ENCODE data around the gene HAS3. TPM values are rescaled to one million over a fixed set of nuclear protein-coding genes. Genes with fewer than 3 reads are reported as not detected.
"Not testable (repeated sequence)": the region's sequence is repeated elsewhere in the genome, so short reads cannot be mapped to it uniquely, and the experiment has no call there.

The HAS3 gene
- total and polyA plus RNA-seq, 2 donors from 2014 or later, result 0.34 to 2.1 TPM

GRCh38 chr16:69133373-69133954, 28.0 kb downstream of the HAS3 start:
- Histone ChIP-seq H3K4me1 (ENCODE audit: control insufficient read depth in 2 of 3, insufficient read depth in 2 of 3, low read depth in 1 of 3, low read length in 3 of 3) (peaks cover 3 to 13% (median 10%) of the 10 kb centered on the region in 3 donors), H3K9ac (ENCODE audit: low read length in 3 of 3) (peak overlapping the region in 2 of 3 donors; percentile 69 to 79), H3K36me3 (ENCODE audit: control insufficient read depth in 2 of 3, insufficient read depth in 3 of 3, low read length in 3 of 3) (peaks cover 0 to 12% (median 4%) of the 10 kb centered on the region in 3 donors), H3K9me3 (ENCODE audit: control insufficient read depth in 2 of 3, insufficient read depth in 1 of 3, low read length in 3 of 3) (no peaks in the 10 kb centered on the region), H3K27ac (ENCODE audit: low read depth in 2 of 2, low read length in 2 of 2) (no peak overlapping the region), H3K4me3 (ENCODE audit: low read length in 3 of 3) (peak overlapping the region; percentile 80 to 87 (median 82)), H3K27me3 (ENCODE audit: control insufficient read depth, insufficient read depth, low read length) (no peaks in the 10 kb centered on the region)
- TF ChIP-seq CTCF (IDR thresholded peaks at IDR 0.05; ENCODE audit: borderline replicate concordance, extremely low read depth, insufficient read depth), result no peak
- no peak for FAIRE-seq
- intact Hi-C loops (cut with DNase I), result no loop called here
- DNase-seq, result no peak

- no peaks in the 10 kb centered on the region for H3K9me3 ChIP-seq (ENCODE audit: control insufficient read depth in 2 of 3, insufficient read depth in 1 of 3, low read length in 3 of 3)
- no peaks in the 10 kb centered on the region for H3K27me3 ChIP-seq (ENCODE audit: control insufficient read depth, insufficient read depth, low read length)
- no peak overlapping the region for H3K27ac ChIP-seq (ENCODE audit: low read depth in 2 of 2, low read length in 2 of 2)
- H3K4me3 ChIP-seq (ENCODE audit: low read length in 3 of 3), result no peak overlapping the region
- no peak for TF ChIP-seq CTCF (IDR thresholded peaks at IDR 0.05; ENCODE audit: borderline replicate concordance, extremely low read depth, insufficient read depth)
- FAIRE-seq (no peak), DNase-seq (no peak)
- intact Hi-C loops (cut with DNase I), result no loop called here
- H3K9ac ChIP-seq (ENCODE audit: low read length in 3 of 3), result no peak overlapping the region
- peaks cover 5 to 36% (median 16%) of the 10 kb centered on the region in 3 donors for H3K36me3 ChIP-seq (ENCODE audit: control insufficient read depth in 2 of 3, insufficient read depth in 3 of 3, low read length in 3 of 3)
- peaks cover 0 to 5% (median 0%) of the 10 kb centered on the region in 3 donors for H3K4me1 ChIP-seq (ENCODE audit: control insufficient read depth in 2 of 3, insufficient read depth in 2 of 3, low read depth in 1 of 3, low read length in 3 of 3)
These were observed 33.2 kb downstream of the HAS3 start for GRCh38 chr16:69138608-69139007.

DNA sequence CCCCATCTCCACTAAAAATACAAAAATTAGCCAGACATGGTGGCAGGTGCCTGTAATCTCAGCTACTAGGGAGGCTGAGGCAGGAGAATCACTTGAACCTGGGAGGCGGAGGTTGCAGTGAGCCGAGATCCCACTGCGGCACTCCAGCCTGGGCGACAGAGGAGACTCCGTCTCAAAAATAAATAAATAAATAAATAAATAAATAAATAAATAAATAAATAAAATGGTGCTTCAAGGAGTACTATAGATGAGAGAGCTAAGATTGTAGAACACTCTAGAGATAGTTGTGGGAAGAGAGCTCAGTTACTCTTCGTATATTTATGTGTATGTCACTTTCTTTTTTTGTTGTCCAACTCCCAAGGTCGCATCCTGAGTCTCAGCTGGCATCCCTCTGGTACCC, 34.0 kb downstream of the HAS3 start:
- H3K9me3 ChIP-seq (ENCODE audit: control insufficient read depth in 2 of 3, insufficient read depth in 1 of 3, low read length in 3 of 3); H3K27ac ChIP-seq (ENCODE audit: low read depth in 2 of 2, low read length in 2 of 2); H3K27me3 ChIP-seq (ENCODE audit: control insufficient read depth, insufficient read depth, low read length); DNase-seq; H3K4me3 ChIP-seq (ENCODE audit: low read length in 3 of 3); FAIRE-seq; intact Hi-C loops (cut with DNase I); H3K9ac ChIP-seq (ENCODE audit: low read length in 3 of 3); H3K4me1 ChIP-seq (ENCODE audit: control insufficient read depth in 2 of 3, insufficient read depth in 2 of 3, low read depth in 1 of 3, low read length in 3 of 3): not testable (repeated sequence)
- H3K36me3 ChIP-seq (ENCODE audit: control insufficient read depth in 2 of 3, insufficient read depth in 3 of 3, low read length in 3 of 3), result peaks cover 5 to 39% (median 16%) of the 10 kb centered on the region in 3 donors

DNA sequence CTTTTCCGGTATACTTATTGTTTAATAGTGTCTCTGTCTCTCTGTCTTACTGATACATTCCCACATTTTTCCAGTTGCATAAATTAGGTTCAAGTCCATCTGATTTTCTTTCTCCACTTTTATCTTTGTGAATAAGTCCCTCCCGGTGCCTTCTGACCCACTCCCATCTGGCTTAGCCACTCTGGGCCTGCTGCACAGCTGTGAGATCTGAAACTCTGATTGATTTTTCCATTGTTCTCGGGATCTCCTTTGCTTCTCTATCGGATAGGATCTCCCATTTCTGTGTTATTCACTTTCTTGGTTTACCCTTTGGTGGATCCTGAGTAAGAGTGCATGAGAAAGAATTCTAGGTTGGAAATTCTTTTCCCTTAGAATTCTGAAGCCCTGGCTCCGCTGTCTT, 35.6 kb downstream of the HAS3 start:
- Histone ChIP-seq H3K4me1 (ENCODE audit: control insufficient read depth in 2 of 3, insufficient read depth in 2 of 3, low read depth in 1 of 3, low read length in 3 of 3) (no peaks in the 10 kb centered on the region), H3K27me3 (ENCODE audit: control insufficient read depth, insufficient read depth, low read length) (no peaks in the 10 kb centered on the region), H3K9me3 (ENCODE audit: control insufficient read depth in 2 of 3, insufficient read depth in 1 of 3, low read length in 3 of 3) (no peaks in the 10 kb centered on the region), H3K27ac (ENCODE audit: low read depth in 2 of 2, low read length in 2 of 2) (peak overlapping the region in 1 of 2 donors; percentile 47), H3K4me3 (ENCODE audit: low read length in 3 of 3) (no peak overlapping the region), H3K9ac (ENCODE audit: low read length in 3 of 3) (no peak overlapping the region), H3K36me3 (ENCODE audit: control insufficient read depth in 2 of 3, insufficient read depth in 3 of 3, low read length in 3 of 3) (peaks cover 5 to 41% (median 16%) of the 10 kb centered on the region in 3 donors)
- FAIRE-seq (no peak), DNase-seq (no peak)
- intact Hi-C loops (cut with DNase I), result no loop called here
- TF ChIP-seq CTCF (IDR thresholded peaks at IDR 0.05; ENCODE audit: borderline replicate concordance, extremely low read depth, insufficient read depth), result no peak
